ENCODE measurements around the gene NT5C1A.

GRCh38 chr1:39687243-39687642 is 15.3 kb upstream of the NT5C1A start:
- TF ChIP-seq EZH2 (IDR thresholded peaks at IDR 0.05) (no peak), POLR2AphosphoS5 (IDR thresholded peaks at IDR 0.05; ENCODE audit: borderline replicate concordance, low read depth, low read length) (no peak), FOXP2 (optimal IDR thresholded peaks at IDR 0.05; ENCODE audit: control extremely low read depth, extremely low read length, insufficient read depth) (no peak)
